Measurements from ENCODE around the gene TBC1D14. TPM values are rescaled to one million over a fixed set of nuclear protein-coding genes. Genes with fewer than 3 reads are reported as not detected.

The TBC1D14 gene
- total RNA-seq, 1 experiment from 2014 or later, result 50.2 TPM

DNA sequence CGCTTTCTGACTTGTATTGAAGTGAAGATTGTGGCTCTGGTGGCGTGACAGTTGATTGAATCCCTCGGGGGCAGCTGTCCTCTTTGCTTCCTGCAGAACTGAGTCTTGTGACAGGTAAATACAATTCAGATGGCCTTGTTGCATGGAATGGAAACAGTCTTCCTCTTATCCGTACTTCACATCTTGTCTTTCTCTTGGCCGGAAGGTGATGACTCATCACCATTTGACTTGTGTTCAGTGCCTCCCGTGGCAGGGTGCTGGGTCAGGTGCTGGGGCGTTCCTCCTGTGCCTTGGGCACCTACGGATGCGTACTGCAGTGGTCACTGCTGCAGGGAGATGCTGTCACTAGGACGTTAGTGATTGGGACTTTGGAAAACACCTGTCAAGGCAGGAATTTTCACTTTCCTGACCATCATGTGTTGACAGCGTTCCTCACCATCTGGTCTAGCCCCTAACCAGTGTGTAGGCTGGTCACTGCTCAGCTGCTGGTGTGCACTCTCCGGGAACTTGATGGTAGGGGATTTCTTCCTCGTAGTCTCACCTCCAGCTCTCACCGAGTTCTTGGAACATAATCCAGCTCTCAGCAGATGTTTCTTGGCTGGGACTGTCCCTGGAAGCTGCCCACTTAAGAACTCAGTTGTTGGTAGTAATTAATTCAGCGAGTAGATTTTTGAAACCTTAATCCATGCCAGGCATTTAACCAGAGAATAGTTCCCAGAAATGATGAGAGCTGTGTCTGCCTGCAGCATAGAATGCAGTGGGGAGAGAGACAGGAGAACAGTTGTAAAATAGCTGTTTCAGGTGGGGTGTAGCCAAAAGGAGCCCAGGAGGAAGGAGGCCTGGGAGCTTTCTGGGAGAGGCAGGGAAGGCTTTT, 7.2 kb downstream of the TBC1D14 start:
- WGBS (ENCODE audit: extremely low coverage, insufficient read length, low lambda C conversion rate), result no CpG with 5 or more reads among the region's 15 CpGs
- H3K4me1 Mint-ChIP-seq, result peaks cover 35 to 37% of the 10 kb centered on the region in 2 experiments
- no peak overlapping the region for H3K23ac ChIP-seq (ENCODE audit: insufficient read length, low read depth, low read length)
- no peaks in the 10 kb centered on the region for H3K9me3 ChIP-seq (ENCODE audit: control insufficient read depth, low read depth, low read length)
- TF ChIP-seq, protein P1, sequence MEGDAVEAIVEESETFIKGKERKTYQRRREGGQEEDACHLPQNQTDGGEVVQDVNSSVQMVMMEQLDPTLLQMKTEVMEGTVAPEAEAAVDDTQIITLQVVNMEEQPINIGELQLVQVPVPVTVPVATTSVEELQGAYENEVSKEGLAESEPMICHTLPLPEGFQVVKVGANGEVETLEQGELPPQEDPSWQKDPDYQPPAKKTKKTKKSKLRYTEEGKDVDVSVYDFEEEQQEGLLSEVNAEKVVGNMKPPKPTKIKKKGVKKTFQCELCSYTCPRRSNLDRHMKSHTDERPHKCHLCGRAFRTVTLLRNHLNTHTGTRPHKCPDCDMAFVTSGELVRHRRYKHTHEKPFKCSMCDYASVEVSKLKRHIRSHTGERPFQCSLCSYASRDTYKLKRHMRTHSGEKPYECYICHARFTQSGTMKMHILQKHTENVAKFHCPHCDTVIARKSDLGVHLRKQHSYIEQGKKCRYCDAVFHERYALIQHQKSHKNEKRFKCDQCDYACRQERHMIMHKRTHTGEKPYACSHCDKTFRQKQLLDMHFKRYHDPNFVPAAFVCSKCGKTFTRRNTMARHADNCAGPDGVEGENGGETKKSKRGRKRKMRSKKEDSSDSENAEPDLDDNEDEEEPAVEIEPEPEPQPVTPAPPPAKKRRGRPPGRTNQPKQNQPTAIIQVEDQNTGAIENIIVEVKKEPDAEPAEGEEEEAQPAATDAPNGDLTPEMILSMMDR (conservative IDR thresholded peaks at IDR 0.05), result no peak
- H4K5ac ChIP-seq (ENCODE audit: insufficient read length, low read depth, low read length), result no peak overlapping the region
- H3K27me3 ChIP-seq (ENCODE audit: insufficient read depth, low read length), result no peaks in the 10 kb centered on the region
- H3K23me2 ChIP-seq (ENCODE audit: insufficient read length, low read depth, low read length, poor library complexity, severe bottlenecking), result no peaks in the 10 kb centered on the region
- no peak overlapping the region for H4K8ac ChIP-seq (replicated peaks; ENCODE audit: insufficient read length, low read depth, low read length)
- H3K18ac ChIP-seq (ENCODE audit: insufficient read length, low read depth, low read length), result no peak overlapping the region
- no peak overlapping the region for H2BK12ac ChIP-seq (ENCODE audit: insufficient read length, low read depth, low read length)
- peak overlapping the region in 1 of 3 experiments; percentile 87; a peak in 1 of 7 replicates for H3K27ac Mint-ChIP-seq
- H3K4ac ChIP-seq (ENCODE audit: low read depth, low read length), result no peak overlapping the region
- H3K79me2 ChIP-seq (ENCODE audit: insufficient read depth, low read length), result no peaks in the 10 kb centered on the region; the same call in 1 of the 2 replicates
- no peak overlapping the region for H3K4me2 ChIP-seq (ENCODE audit: insufficient read depth, insufficient read length, low read length)
- no peak overlapping the region for H2BK5ac ChIP-seq (ENCODE audit: insufficient read length, low read length)
- no peak overlapping the region for H3K4me3 Mint-ChIP-seq
- H2AK5ac ChIP-seq (ENCODE audit: insufficient read length, low read length), result no peak overlapping the region
- no peaks in the 10 kb centered on the region for H4K20me1 ChIP-seq (ENCODE audit: control insufficient read depth, insufficient read depth, insufficient read length)
- H2BK15ac ChIP-seq (ENCODE audit: low read depth, low read length), result no peak overlapping the region
- H3K14ac ChIP-seq (ENCODE audit: insufficient read depth, low read length), result no peak overlapping the region
- no peak overlapping the region for H3K27ac ChIP-seq (ENCODE audit: insufficient read length, low read depth, low read length)
- no peak overlapping the region for H2BK20ac ChIP-seq (ENCODE audit: low read depth, low read length, poor library complexity, severe bottlenecking)
- peaks cover 4% of the 10 kb centered on the region; the same call in 1 of the 2 replicates for H3K4me1 ChIP-seq (ENCODE audit: insufficient read depth, low read length)
- H3K79me1 ChIP-seq (ENCODE audit: insufficient read depth, low read depth, low read length, poor library complexity, severe bottlenecking), result peaks cover 5% of the 10 kb centered on the region
- no peak overlapping the region for H2BK120ac ChIP-seq (ENCODE audit: low read depth, low read length, poor library complexity, severe bottlenecking)
- H3T11ph ChIP-seq (ENCODE audit: low read length), result no peak overlapping the region
- H4K91ac ChIP-seq (ENCODE audit: insufficient read length, low read depth, low read length), result no peak overlapping the region
- no peaks in the 10 kb centered on the region for H3K36me3 Mint-ChIP-seq (ENCODE audit: insufficient read depth in 1 of 3, low read depth in 3 of 3)
- no peak overlapping the region for H3K9ac ChIP-seq (ENCODE audit: extremely low read depth, insufficient read length, low read length)
- no peaks in the 10 kb centered on the region for H3K9me3 Mint-ChIP-seq
- H3K27me3 Mint-ChIP-seq (ENCODE audit: low read depth), result no peaks in the 10 kb centered on the region; the same call in 1 of the 2 replicates
- no peak for DNase-seq
- H3K56ac ChIP-seq (ENCODE audit: insufficient read length, low read depth, low read length), result no peak overlapping the region
- no peak overlapping the region for H2AFZ ChIP-seq (ENCODE audit: low read length)
